Measurements from ENCODE around the gene SPRR2A.

DNA sequence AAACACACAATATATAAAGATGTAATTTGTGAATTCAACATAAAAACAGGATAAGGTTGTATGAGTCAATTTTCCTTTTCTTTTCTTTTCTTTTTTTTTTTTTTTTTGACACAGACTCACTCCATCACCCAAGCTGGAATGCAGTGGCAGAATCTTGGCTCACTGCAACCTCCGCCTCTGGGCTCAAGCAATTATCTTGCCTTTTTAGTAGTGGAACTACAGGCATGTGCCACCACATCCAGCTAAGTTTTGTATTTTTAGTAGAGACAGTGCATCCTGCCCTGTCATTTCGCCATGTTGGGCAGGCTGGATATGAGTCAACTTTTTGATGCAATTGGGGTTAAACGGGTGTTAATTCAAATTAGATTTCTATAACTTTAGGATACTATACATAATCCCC lies 24.4 kb upstream of the SPRR2A start:
- TF ChIP-seq POLR2A (IDR thresholded peaks at IDR 0.05) = no peak
- TF ChIP-seq CTCF (IDR thresholded peaks at IDR 0.05) = no peak
- no peak for TF ChIP-seq EP300 (IDR thresholded peaks at IDR 0.05)

Measured in tibial nerve (tissue), 4 donors.